Measurements from ENCODE around the gene RELL1. TPM values are rescaled to one million over a fixed set of nuclear protein-coding genes. Genes with fewer than 3 reads are reported as not detected.

The RELL1 gene
- total RNA-seq, 4 donors from 2014 or later: 65.4 to 158 (median 82.5) TPM

DNA sequence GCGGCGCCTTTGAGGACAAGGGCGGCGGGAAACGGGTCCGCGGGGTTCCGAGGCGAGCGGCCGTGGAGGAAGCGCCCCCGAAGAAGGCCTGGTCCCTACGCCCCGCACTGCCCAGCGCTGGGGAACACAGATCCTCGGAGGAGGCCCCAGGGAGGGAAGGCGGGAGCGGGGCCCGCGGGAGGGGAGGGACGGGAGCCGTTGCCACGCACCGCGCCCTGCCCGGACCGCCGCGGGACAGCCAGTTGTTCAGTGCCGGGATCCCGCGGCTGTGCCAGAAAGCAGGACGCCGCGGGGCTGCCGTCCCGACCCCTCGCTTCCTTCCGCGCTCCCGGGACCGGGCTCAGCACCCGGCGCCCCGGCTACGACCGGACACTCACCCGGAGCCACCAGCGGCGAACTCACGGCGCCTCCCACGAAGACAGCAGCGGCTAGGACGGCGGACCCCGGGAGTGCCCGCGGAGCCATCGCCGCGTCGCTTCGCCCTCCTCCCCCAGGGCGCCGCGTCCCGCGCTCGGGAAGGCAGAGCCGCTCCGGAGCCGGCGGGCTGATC, 278 bp downstream of the RELL1 start:
- ATAC-seq (ENCODE audit: low FRiP score) (peak; percentile 19), DNase-seq (ENCODE audit: low spot score) (no peak)
- TF ChIP-seq, protein P1, sequence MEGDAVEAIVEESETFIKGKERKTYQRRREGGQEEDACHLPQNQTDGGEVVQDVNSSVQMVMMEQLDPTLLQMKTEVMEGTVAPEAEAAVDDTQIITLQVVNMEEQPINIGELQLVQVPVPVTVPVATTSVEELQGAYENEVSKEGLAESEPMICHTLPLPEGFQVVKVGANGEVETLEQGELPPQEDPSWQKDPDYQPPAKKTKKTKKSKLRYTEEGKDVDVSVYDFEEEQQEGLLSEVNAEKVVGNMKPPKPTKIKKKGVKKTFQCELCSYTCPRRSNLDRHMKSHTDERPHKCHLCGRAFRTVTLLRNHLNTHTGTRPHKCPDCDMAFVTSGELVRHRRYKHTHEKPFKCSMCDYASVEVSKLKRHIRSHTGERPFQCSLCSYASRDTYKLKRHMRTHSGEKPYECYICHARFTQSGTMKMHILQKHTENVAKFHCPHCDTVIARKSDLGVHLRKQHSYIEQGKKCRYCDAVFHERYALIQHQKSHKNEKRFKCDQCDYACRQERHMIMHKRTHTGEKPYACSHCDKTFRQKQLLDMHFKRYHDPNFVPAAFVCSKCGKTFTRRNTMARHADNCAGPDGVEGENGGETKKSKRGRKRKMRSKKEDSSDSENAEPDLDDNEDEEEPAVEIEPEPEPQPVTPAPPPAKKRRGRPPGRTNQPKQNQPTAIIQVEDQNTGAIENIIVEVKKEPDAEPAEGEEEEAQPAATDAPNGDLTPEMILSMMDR (IDR thresholded peaks at IDR 0.05): no peak

DNA sequence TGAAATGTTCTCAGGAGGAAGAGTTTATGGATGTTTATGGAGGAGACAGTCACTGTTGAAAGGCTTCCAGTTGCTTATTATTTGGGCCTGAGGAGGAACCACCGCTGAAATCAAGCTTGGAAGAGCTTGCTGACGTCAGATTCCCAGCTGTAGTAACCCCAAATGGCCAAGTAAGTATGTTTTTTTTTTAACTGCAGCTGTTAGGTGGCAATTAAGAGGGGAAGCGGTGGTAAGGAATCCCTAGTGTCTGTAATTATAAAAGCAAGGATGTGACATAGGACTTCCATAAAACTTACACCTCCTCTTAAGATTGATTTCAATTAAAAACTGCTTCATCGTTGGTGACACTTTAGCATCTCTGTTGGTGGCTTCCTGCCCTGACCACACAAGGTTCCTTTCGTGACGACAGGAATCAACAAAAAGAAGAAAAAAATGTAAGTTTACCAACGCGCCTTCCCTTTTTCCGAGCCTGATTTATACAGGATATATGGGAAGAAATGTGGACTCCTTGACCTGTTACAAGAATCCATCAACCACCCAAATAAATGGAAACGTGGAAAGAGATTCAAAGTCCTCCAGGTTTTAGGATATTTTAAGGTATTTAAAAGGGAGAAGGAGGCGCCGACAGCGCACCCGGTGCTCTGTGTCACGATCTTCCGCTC, 884 bp downstream of the RELL1 start:
- DNase-seq (ENCODE audit: low spot score) (no peak), ATAC-seq (ENCODE audit: low FRiP score) (no peak)
- TF ChIP-seq, protein P1 (IDR thresholded peaks at IDR 0.05): no peak

DNA sequence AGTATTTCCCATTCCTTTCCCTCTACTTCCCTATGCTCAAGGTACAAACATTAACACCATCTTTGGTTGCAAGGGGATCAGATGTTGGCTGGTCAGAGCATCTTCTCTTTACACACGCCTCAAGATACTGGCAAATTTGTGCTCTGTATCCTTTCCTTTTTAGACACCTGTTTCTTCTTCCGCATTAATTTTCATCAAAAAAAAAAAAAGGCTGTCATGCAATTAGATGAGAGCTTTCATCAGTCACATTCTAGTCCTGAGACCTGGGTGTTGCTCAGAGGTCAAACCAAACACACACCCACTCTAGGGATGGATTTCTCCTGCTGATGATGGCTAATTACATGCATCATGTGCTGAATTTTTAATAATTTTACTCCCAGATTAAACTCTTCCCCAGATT, 2.0 kb downstream of the RELL1 start:
- DNase-seq (ENCODE audit: low spot score) (no peak), ATAC-seq (ENCODE audit: low FRiP score) (no peak)

DNA sequence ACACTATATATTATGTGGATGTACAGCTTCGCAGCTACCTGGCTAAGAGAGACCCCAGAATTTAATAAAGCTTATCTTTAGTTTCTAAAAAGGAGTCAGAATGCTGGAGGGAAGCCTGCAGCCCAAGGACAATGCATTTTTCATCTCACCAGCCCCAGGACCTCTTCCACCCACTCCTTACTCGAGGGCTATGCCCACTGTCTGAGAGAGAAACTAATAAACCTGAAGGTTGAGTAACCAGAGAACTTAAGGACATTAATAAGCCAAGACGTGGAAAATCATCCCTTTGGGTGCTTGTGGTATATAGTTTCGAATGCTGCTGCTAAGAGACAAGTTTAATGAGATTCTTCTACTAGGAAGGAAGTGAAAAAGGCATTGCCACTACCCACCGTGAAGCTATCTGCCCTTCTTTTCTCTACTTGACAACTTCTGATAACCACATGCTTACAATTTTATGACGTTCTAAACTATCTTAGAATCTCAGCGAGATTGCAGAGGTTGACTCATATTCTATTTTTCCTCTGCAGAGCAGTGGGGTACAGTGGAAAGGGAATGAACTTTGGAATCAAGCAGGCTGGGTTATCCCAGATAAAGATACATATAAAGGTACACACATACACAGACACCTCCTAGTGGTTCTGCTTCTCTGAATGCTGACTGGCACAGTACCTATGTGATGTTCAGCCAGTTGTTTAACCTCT, 3.3 kb downstream of the RELL1 start:
- no peak for DNase-seq (ENCODE audit: low spot score)
- TF ChIP-seq, protein P1 (IDR thresholded peaks at IDR 0.05): no peak
- ATAC-seq (ENCODE audit: low FRiP score): no peak

More for the DNA sequence above, 2.0 kb downstream of the RELL1 start:
- TF ChIP-seq, protein P1 (IDR thresholded peaks at IDR 0.05): no peak

DNA sequence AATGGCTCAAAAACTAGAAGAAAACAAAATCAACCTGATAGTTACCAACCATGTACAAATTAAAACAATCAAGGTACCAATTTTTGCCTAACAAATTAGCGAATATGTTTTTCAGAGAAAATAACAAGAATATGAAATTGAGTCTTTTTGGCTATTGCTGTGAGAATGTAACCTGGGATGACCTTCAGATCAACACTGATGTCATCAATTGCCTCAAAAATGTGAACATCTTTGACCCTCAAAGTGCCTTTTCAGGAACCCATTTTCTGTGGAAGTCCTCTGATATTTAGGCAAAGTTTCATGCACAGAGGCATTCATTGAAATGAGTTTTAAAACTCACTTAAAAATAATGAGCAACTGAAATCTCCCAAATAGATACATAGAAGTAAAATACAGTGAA, 6.1 kb downstream of the RELL1 start:
- ATAC-seq (ENCODE audit: low FRiP score) (no peak), DNase-seq (ENCODE audit: low spot score) (no peak)
- TF ChIP-seq, protein P1 (IDR thresholded peaks at IDR 0.05): no peak

DNA sequence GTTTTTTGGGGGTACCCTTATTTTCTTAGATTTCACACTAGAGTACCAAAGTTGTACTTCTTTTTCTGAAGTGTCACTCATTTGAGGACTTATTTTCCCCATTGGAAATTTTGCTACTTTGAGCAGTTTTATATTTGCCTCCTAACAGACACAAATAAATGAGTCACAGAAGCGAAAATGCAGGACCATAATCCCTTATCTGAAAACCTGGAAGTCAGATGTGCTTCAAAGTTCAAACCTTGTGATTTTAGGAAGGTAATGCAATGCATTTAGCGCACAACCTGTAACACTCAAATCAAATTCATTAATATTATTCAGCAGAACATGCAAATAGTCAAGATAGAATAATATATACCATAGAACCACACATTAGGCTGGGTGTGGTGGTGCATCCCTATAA, 6.9 kb downstream of the RELL1 start:
- ATAC-seq (ENCODE audit: low FRiP score) (no peak), DNase-seq (ENCODE audit: low spot score) (no peak)
- TF ChIP-seq, protein P1 (IDR thresholded peaks at IDR 0.05): no peak
